HPDE6-E6E7 (cell line): ENCODE results near the gene RGS4.

Experiments used
- DNase-seq: peaks from one replicate; pipeline ENCODE4 v3.0.0; 2011; ENCODE audit warnings: missing footprints; ENCODE audit errors: extremely low spot score

Gene RGS4

GRCh38 chr1:163102590-163102989 lies 33.4 kb downstream of the RGS4 start:
- no peak for DNase-seq

GRCh38 chr1:163104385-163105099 lies 35.4 kb downstream of the RGS4 start:
- no peak for DNase-seq

GRCh38 chr1:163106364-163106987 lies 37.3 kb downstream of the RGS4 start:
- DNase-seq = no peak

GRCh38 chr1:163107655-163108054 lies 38.5 kb downstream of the RGS4 start:
- no peak for DNase-seq

DNA sequence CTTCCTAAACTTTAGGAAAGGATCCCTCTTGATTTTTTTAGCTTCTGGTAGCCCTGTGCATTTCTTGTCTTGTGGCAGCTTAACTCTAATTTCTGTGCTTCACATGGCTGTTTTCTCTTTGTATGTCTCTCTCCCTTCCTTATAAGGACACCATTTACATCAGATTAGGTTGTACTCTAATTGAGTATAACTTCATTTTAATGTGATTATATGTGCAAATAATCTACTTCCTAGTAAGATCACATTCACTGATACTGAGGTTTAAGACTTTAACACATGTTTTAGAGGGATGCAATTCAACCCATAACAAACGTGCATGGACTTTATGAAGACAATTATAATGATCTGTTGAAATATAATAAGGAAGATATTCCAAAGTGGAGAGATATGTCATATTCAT lies 46.7 kb downstream of the RGS4 start:
- no peak for DNase-seq

DNA sequence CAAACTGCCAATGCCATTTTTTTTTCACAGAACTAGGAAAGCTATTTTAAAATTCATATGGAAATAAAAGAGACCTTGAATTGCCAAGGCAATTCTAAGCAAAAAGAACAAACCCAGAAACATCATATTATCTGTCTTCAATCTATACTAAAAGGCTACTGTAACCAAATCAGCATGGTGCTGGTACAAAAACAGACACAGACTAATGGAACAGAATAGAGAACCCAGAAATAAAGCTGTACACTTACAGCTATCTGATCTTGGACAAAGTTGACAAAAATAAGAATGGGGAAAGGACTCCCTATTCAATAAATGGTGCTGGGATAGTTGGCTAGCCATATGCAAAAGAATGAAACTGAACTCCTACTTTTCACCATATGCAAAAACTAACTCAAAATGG lies 50.5 kb downstream of the RGS4 start:
- DNase-seq = no peak

GRCh38 chr1:163120372-163120771 lies 51.2 kb downstream of the RGS4 start:
- DNase-seq = no peak

DNA sequence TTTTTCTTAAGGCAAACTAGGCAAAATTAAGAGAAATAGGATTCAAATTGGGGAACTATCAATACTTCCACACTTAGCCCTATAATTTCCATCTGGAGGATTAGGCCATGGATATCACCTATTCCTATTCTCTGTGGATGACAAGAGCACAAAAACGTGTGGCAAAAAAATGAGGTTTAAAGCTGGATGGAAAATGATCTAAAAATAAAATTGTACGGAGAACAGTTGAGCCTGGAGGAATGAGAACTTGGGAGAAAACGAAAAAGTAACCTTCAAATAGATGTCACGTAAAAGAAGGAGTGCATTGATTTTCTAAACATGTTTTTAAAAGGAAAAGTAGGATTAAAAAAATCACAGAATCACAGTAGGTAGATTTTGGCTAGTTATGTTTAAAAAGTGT lies 55.7 kb downstream of the RGS4 start:
- no peak for DNase-seq
